GM03348 (cell line): ENCODE data around the gene BRF1.
"Not testable (repeated sequence)": the region's sequence is repeated elsewhere in the genome, so short reads cannot be mapped to it uniquely, and the experiment has no call there.

Experiments
- DNase-seq: peaks from one replicate; pipeline ENCODE4 v3.0.0; 2012; ENCODE audit warnings: low spot score

BRF1 gene

GRCh38 chr14:105333020-105333490 is 32.3 kb upstream of the BRF1 start:
- DNase-seq: no peak

GRCh38 chr14:105332350-105332874 is 31.6 kb upstream of the BRF1 start:
- no peak for DNase-seq

GRCh38 chr14:105331575-105332349 is 31.0 kb upstream of the BRF1 start:
- no peak for DNase-seq

GRCh38 chr14:105330491-105330895 is 29.7 kb upstream of the BRF1 start:
- DNase-seq: peak; percentile 79

- DNase-seq: no peak
Measured at GRCh38 chr14:105329411-105330150, 28.8 kb upstream of the BRF1 start.

- no peak for DNase-seq
Measured at GRCh38 chr14:105328678-105329390, 28.0 kb upstream of the BRF1 start.

- no peak for DNase-seq
Measured at GRCh38 chr14:105328070-105328677, 27.4 kb upstream of the BRF1 start.

GRCh38 chr14:105327695-105328045 is 26.9 kb upstream of the BRF1 start:
- not testable (repeated sequence) for DNase-seq

- DNase-seq: no peak
Measured at GRCh38 chr14:105326891-105327694, 26.3 kb upstream of the BRF1 start.

GRCh38 chr14:105326568-105326867 is 25.7 kb upstream of the BRF1 start:
- no peak for DNase-seq

GRCh38 chr14:105325716-105326567 is 25.1 kb upstream of the BRF1 start:
- no peak for DNase-seq

- no peak for DNase-seq
Measured at GRCh38 chr14:105325303-105325702, 24.5 kb upstream of the BRF1 start.

GRCh38 chr14:105324871-105325270 is 24.1 kb upstream of the BRF1 start:
- no peak for DNase-seq

- no peak for DNase-seq
Measured at GRCh38 chr14:105324080-105324778, 23.4 kb upstream of the BRF1 start.

- no peak for DNase-seq
Measured at GRCh38 chr14:105323663-105324062, 22.9 kb upstream of the BRF1 start.

GRCh38 chr14:105322791-105323556 is 22.2 kb upstream of the BRF1 start:
- no peak for DNase-seq

- peak; percentile 85 for DNase-seq
Measured at GRCh38 chr14:105317546-105317945, 16.7 kb upstream of the BRF1 start.

- peak; percentile 50 for DNase-seq
Measured at GRCh38 chr14:105316968-105317510, 16.2 kb upstream of the BRF1 start.

GRCh38 chr14:105316577-105316941 is 15.8 kb upstream of the BRF1 start:
- no peak for DNase-seq
